ENCODE results near the gene TGM2.
A peak's percentile ranks its signal among the peaks of the same experiment; 100 is the strongest.

TGM2 gene

DNA sequence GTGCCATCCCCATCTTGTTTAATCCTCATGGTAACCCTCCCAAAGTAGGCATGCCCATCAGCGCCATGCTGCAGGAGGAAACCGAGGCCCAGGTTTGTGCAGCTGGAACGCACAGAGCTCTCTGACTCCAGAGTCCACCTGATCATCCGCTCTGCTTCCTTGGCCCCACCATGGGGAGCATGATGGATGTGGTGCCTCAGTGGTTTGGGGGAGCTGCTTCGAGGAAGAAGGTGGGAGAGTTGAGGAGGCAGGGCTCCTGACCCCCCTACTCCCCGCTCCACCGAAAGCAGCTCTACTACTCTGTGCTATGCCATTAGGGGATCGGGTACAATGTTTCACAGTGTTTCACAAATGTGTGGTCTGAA, 52.2 kb downstream of the TGM2 start:
- H3K27ac ChIP-seq (ENCODE audit: extremely low read depth, low read depth, low read length), result no peak overlapping the region
- no peaks in the 10 kb centered on the region for H3K9me3 ChIP-seq (ENCODE audit: control insufficient read depth, insufficient read depth, low read depth, low read length)
- TF ChIP-seq ZEB2 (tag by site-specific recombination; IDR thresholded peaks at IDR 0.05), result no peak
- TF ChIP-seq OVOL3 (tag by site-specific recombination; IDR thresholded peaks at IDR 0.05), result no peak
- TF ChIP-seq ZNF24 (tag by site-specific recombination; IDR thresholded peaks at IDR 0.05), result no peak
- no peak for TF ChIP-seq ZNF416 (tag by site-specific recombination; IDR thresholded peaks at IDR 0.05)
- TF ChIP-seq TRIM28 (IDR thresholded peaks at IDR 0.05; ENCODE audit: borderline replicate concordance, low read length), result no peak
- no peak for TF ChIP-seq ZNF600 (tag by site-specific recombination; IDR thresholded peaks at IDR 0.05)
- no peak for TF ChIP-seq WT1 (tag by site-specific recombination; IDR thresholded peaks at IDR 0.05)
- TF ChIP-seq, protein P1, sequence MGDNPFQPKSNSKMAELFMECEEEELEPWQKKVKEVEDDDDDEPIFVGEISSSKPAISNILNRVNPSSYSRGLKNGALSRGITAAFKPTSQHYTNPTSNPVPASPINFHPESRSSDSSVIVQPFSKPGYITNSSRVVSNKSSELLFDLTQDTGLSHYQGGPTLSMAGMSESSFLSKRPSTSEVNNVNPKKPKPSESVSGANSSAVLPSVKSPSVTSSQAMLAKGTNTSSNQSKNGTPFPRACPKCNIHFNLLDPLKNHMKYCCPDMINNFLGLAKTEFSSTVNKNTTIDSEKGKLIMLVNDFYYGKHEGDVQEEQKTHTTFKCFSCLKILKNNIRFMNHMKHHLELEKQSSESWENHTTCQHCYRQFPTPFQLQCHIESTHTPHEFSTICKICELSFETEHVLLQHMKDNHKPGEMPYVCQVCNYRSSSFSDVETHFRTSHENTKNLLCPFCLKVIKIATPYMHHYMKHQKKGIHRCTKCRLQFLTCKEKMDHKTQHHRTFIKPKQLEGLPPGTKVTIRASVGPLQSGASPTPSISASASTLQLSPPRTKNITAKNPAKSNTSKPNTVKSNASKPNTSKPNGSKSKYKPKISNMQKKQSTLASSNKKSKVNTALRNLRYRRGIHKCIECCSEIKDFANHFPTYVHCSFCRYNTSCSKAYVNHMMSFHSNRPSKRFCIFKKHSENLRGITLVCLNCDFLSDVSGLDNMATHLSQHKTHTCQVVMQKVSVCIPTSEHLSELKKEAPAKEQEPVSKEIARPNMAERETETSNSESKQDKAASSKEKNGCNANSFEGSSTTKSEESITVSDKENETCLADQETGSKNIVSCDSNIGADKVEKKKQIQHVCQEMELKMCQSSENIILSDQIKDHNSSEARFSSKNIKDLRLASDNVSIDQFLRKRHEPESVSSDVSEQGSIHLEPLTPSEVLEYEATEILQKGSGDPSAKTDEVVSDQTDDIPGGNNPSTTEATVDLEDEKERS (tag by site-specific recombination; IDR thresholded peaks at IDR 0.05), result no peak
- H3K36me3 ChIP-seq (ENCODE audit: control insufficient read depth in 2 of 2, insufficient read depth in 1 of 2, low read length in 2 of 2), result no peaks in the 10 kb centered on the region
- CTCF ChIA-PET, result interaction anchor here (0.7 to 6.3 kb wide), 12 partner anchors 13 to 202 kb away, joined by 3 to 49 read pairs (median 6); partner anchors contain the start of gene TGM2
- H3K4me1 ChIP-seq (ENCODE audit: control insufficient read depth, insufficient read depth, low read length), result peaks cover 9% of the 10 kb centered on the region
- no peak overlapping the region for H3K4me3 ChIP-seq (ENCODE audit: low read depth, low read length)
- POLR2A ChIA-PET, result no interaction called here

DNA sequence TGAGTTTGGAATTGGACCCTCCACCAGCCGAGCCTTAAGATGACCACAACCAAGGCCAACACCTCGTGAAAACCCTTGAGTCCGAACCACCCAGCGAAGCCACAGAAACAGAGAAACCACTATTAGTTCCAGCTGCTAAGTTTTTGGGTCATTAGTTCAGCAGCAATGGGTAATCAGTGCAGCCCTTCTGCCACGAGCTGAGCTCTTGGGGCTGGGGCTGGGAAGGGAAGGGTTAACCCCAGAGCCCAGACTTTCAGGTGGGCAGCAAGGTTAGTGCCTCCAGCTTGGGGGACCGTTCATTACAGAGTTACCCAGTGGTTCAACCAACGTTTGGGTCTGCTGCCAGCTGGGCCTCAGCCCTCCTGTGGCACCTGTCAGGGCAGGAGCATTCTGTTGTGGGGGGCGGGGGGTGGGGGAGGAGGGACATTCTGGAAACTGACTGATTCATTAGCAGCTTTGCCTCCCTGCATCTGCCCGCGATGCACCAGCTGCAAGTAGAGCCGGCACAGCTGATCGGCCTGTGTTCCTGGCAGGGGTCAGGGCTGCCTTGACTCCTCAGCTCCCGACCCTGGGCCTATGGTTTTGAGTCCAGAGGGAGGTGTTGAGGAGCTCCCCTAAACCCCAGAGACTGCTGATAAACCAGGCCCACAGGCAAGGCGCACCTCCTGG, 52.7 kb downstream of the TGM2 start:
- Histone ChIP-seq H3K36me3 (ENCODE audit: control insufficient read depth in 2 of 2, insufficient read depth in 1 of 2, low read length in 2 of 2) (no peaks in the 10 kb centered on the region), H3K9me3 (ENCODE audit: control insufficient read depth, insufficient read depth, low read depth, low read length) (no peaks in the 10 kb centered on the region), H3K4me1 (ENCODE audit: control insufficient read depth, insufficient read depth, low read length) (peaks cover 9% of the 10 kb centered on the region), H3K27ac (ENCODE audit: extremely low read depth, low read depth, low read length) (no peak overlapping the region), H3K4me3 (ENCODE audit: low read depth, low read length) (no peak overlapping the region)
- POLR2A ChIA-PET, result no interaction called here
- CTCF ChIA-PET, result interaction anchor here (0.7 to 6.3 kb wide), 11 partner anchors 13 to 579 kb away, joined by 3 to 49 read pairs (median 5); partner anchors contain the start of gene TGM2
- TF ChIP-seq ZNF664 (tag by site-specific recombination; IDR thresholded peaks at IDR 0.05) (no peak), YY2 (tag by site-specific recombination; IDR thresholded peaks at IDR 0.05) (no peak), ZBTB21 (tag by site-specific recombination; IDR thresholded peaks at IDR 0.05) (no peak)
- TF ChIP-seq, protein P2, sequence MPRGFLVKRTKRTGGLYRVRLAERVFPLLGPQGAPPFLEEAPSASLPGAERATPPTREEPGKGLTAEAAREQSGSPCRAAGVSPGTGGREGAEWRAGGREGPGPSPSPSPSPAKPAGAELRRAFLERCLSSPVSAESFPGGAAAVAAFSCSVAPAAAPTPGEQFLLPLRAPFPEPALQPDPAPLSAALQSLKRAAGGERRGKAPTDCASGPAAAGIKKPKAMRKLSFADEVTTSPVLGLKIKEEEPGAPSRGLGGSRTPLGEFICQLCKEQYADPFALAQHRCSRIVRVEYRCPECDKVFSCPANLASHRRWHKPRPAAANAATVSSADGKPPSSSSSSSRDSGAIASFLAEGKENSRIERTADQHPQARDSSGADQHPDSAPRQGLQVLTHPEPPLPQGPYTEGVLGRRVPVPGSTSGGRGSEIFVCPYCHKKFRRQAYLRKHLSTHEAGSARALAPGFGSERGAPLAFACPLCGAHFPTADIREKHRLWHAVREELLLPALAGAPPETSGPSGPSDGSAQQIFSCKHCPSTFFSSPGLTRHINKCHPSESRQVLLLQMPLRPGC (tag by site-specific recombination; IDR thresholded peaks at IDR 0.05), result no peak

GRCh38 chr20:38111366-38112232, 53.5 kb downstream of the TGM2 start:
- ChIA-PET CTCF (interaction anchor here (0.7 to 6.3 kb wide), 6 partner anchors 32 to 579 kb away, joined by 3 to 44 read pairs (median 5); no protein-coding TSS in a partner anchor), POLR2A (no interaction called here)
- H3K4me3 ChIP-seq (ENCODE audit: low read depth, low read length), result no peak overlapping the region
- H3K9me3 ChIP-seq (ENCODE audit: control insufficient read depth, insufficient read depth, low read depth, low read length), result no peaks in the 10 kb centered on the region
- peaks cover 9% of the 10 kb centered on the region for H3K4me1 ChIP-seq (ENCODE audit: control insufficient read depth, insufficient read depth, low read length)
- no peak for TF ChIP-seq PRDM10 (tag by site-specific recombination; IDR thresholded peaks at IDR 0.05)
- TF ChIP-seq ZBTB21 (tag by site-specific recombination; IDR thresholded peaks at IDR 0.05), result no peak
- no peak for TF ChIP-seq ZNF837 (tag by site-specific recombination; IDR thresholded peaks at IDR 0.05)
- TF ChIP-seq SCRT2 (tag by site-specific recombination; IDR thresholded peaks at IDR 0.05), result 0 out of 2 replicates have a peak, but pooled peaks have one; percentile 18
- TF ChIP-seq SCRT1 (tag by site-specific recombination; IDR thresholded peaks at IDR 0.05; ENCODE audit: borderline replicate concordance), result peak; percentile 59
- peak; percentile 94 for TF ChIP-seq ZNF366 (tag by site-specific recombination; conservative IDR thresholded peaks at IDR 0.05)
- no peak for TF ChIP-seq GLIS1 (tag by site-specific recombination; IDR thresholded peaks at IDR 0.05)
- H3K36me3 ChIP-seq (ENCODE audit: control insufficient read depth in 2 of 2, insufficient read depth in 1 of 2, low read length in 2 of 2), result no peaks in the 10 kb centered on the region
- no peak overlapping the region for H3K27ac ChIP-seq (ENCODE audit: extremely low read depth, low read depth, low read length)
